ENCODE measurements around the gene PHPT1.

Gene PHPT1

GRCh38 chr9:136821826-136822544 is 27.2 kb upstream of the PHPT1 start:
- no peak for DNase-seq
- H3K36me3 ChIP-seq (replicated peaks), result peaks cover 25% of the 10 kb centered on the region
- no peak overlapping the region for H3K27ac ChIP-seq
- no peaks in the 10 kb centered on the region for H3K27me3 ChIP-seq (replicated peaks)
- no peak overlapping the region for H3K4me3 ChIP-seq (ENCODE audit: low read depth, low read length)
- TF ChIP-seq CTCF (IDR thresholded peaks at IDR 0.05; ENCODE audit: low read depth, low read length, missing control alignments), result no peak
- in situ Hi-C loops (cut with HindIII; ENCODE audit: low pct_ligation_motif_present, low sequenced_read_pairs), result loop anchor here (25.0 kb wide), 1 partner anchor 215 kb away; the partner anchor contains the start of genes ABCA2, FUT7 and NPDC1

GRCh38 chr9:136823136-136824046 is 25.8 kb upstream of the PHPT1 start:
- H3K27ac ChIP-seq, result no peak overlapping the region
- H3K27me3 ChIP-seq (replicated peaks), result no peaks in the 10 kb centered on the region
- DNase-seq, result no peak
- no peak for TF ChIP-seq CTCF (IDR thresholded peaks at IDR 0.05; ENCODE audit: low read depth, low read length, missing control alignments)
- no peak overlapping the region for H3K4me3 ChIP-seq (ENCODE audit: low read depth, low read length)
- H3K36me3 ChIP-seq (replicated peaks), result peaks cover 36% of the 10 kb centered on the region
- in situ Hi-C loops (cut with HindIII; ENCODE audit: low pct_ligation_motif_present, low sequenced_read_pairs), result loop anchor here (25.0 kb wide), 1 partner anchor 214 kb away; the partner anchor contains the start of genes ABCA2, FUT7 and NPDC1

- Histone ChIP-seq H3K36me3 (replicated peaks) (peaks cover 48% of the 10 kb centered on the region), H3K27ac (no peak overlapping the region), H3K27me3 (replicated peaks) (no peaks in the 10 kb centered on the region), H3K4me3 (ENCODE audit: low read depth, low read length) (no peak overlapping the region)
- TF ChIP-seq CTCF (IDR thresholded peaks at IDR 0.05; ENCODE audit: low read depth, low read length, missing control alignments), result no peak
- in situ Hi-C loops (cut with HindIII; ENCODE audit: low pct_ligation_motif_present, low sequenced_read_pairs), result loop anchor here (25.0 kb wide), 1 partner anchor 213 kb away; the partner anchor contains the start of genes ABCA2, FUT7 and NPDC1
- DNase-seq, result no peak
These were observed 24.5 kb upstream of the PHPT1 start for GRCh38 chr9:136824496-136825225.

GRCh38 chr9:136825295-136826187 is 23.7 kb upstream of the PHPT1 start:
- Histone ChIP-seq H3K27ac (no peak overlapping the region), H3K36me3 (replicated peaks) (peaks cover 57% of the 10 kb centered on the region), H3K27me3 (replicated peaks) (no peaks in the 10 kb centered on the region), H3K4me3 (ENCODE audit: low read depth, low read length) (no peak overlapping the region)
- in situ Hi-C loops (cut with HindIII; ENCODE audit: low pct_ligation_motif_present, low sequenced_read_pairs), result no loop called here
- no peak for TF ChIP-seq CTCF (IDR thresholded peaks at IDR 0.05; ENCODE audit: low read depth, low read length, missing control alignments)
- no peak for DNase-seq

- DNase-seq, result no peak
- H3K27ac ChIP-seq, result no peak overlapping the region
- no peaks in the 10 kb centered on the region for H3K27me3 ChIP-seq (replicated peaks)
- in situ Hi-C loops (cut with HindIII; ENCODE audit: low pct_ligation_motif_present, low sequenced_read_pairs), result no loop called here
- no peak overlapping the region for H3K4me3 ChIP-seq (ENCODE audit: low read depth, low read length)
- H3K36me3 ChIP-seq (replicated peaks), result peaks cover 63% of the 10 kb centered on the region
- TF ChIP-seq CTCF (IDR thresholded peaks at IDR 0.05; ENCODE audit: low read depth, low read length, missing control alignments), result no peak
These were observed 23.0 kb upstream of the PHPT1 start for GRCh38 chr9:136826188-136826541.
